Activated CD8-positive, alpha-beta T cell treated with anti-CD3 and anti-CD28 coated beads, Interleukin-2, amount 10 ng/mL, durations not matched to agents 7 days and 5 days (primary cell): ENCODE measurements around the gene VPS9D1. TPM values are rescaled to one million over a fixed set of nuclear protein-coding genes. Genes with fewer than 3 reads are reported as not detected.
A peak's percentile ranks its signal among the peaks of the same experiment; 100 is the strongest.

Experiments
- ATAC-seq: fragments of 150-1000 bp; cut with Tn5 transposase; one replicate; pipeline ENCODE4 v1.10.0; 2021; ENCODE audit warnings: moderate library complexity
- CTCF ChIA-PET: fragments of 350-600 bp; sonication (Branson Sonifier 250); formaldehyde crosslinking; loops from one replicate; lab custom pipeline; 2021; ENCODE audit warnings: antibody characterized with exemption; lab: Charles Lee
- POLR2A ChIA-PET: fragments of 350-600 bp; sonication (Branson Sonifier 250); formaldehyde crosslinking; loops from one replicate; lab custom pipeline; 2021; ENCODE audit warnings: antibody characterized with exemption; lab: Charles Lee
- DNase-seq: peaks from one replicate; pipeline ENCODE4 v3.0.0-alpha.2; 2020
- H3K27ac Mint-ChIP-seq: one replicate; pipeline ENCODE4 v1.8.0; 2021; ENCODE audit warnings: mild to moderate bottlenecking, mixed read lengths
- H3K27me3 Mint-ChIP-seq: one replicate; pipeline ENCODE4 v1.8.0; 2021; ENCODE audit warnings: low read depth, mixed read lengths
- H3K36me3 Mint-ChIP-seq: one replicate; pipeline ENCODE4 v1.8.0; 2021; ENCODE audit warnings: low read depth, mixed read lengths
- H3K4me1 Mint-ChIP-seq: one replicate; pipeline ENCODE4 v1.8.0; 2021; ENCODE audit warnings: low read depth, mixed read lengths
- H3K4me3 Mint-ChIP-seq: one replicate; pipeline ENCODE4 v1.8.0; 2021; ENCODE audit warnings: mild to moderate bottlenecking, mixed read lengths
- H3K9me3 Mint-ChIP-seq: one replicate; pipeline ENCODE4 v1.8.0; 2022; ENCODE audit warnings: mixed read lengths; ENCODE audit not compliant: insufficient read depth
- total RNA-seq, 2 experiments: library from RNA; stranded (reverse); gene quantifications; one replicate each; pipeline ENCODE4 v1.2.3, GENCODE V29; 2021

The VPS9D1 gene
- total RNA-seq, 2 experiments from 2014 or later: 6.6 to 7.5 TPM

- Mint-ChIP-seq H3K27me3 (no peaks in the 10 kb centered on the region), H3K4me3 (no peak overlapping the region), H3K9me3 (no peaks in the 10 kb centered on the region), H3K27ac (no peak overlapping the region), H3K4me1 (peaks cover 30% of the 10 kb centered on the region), H3K36me3 (peaks cover 31% of the 10 kb centered on the region)
- POLR2A ChIA-PET: no interaction called here
- DNase-seq: no peak
- ATAC-seq: no peak
- CTCF ChIA-PET: interaction anchor here (1.0 kb wide), 1 partner anchor 12 kb away, joined by 3 read pairs; no protein-coding TSS in a partner anchor
Observed at GRCh38 chr16:89717688-89718505, 2.8 kb downstream of the VPS9D1 start.

DNA sequence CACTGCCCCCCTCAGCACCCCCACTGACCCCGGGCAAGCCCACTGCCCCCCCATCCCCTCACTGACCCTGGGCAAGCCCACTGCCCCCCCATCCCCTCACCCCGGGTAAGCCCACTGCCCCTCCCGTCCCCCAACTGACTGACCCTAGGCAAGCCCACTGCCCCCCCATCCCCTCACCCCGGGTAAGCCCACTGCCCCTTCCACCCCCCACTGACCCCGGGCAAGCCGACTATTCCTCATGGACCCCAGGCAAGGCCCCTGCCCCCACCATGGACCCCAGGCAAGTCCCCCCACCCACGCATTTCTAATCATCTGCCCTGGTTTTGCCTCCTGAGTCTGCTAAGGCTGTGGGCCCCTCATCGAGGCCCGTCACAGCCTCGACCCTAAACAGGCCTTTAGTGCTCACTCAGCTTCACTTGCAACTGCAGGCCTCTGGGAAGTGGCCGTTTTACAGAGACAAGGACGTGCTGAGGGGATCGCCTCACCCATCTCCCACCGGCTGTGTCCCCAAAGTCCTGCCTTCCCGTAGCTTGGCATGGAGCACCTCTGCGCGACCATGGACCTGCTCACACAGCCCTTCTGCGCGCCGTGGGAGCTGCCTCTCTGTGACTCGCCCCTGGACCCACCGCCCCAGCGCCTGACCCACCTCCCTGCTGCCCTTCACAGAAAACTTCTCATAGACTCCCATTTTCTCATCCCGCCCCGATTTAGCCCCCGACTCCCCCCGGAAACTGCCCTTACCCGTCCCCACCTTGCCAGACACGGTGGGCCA lies 3.6 kb downstream of the VPS9D1 start:
- Mint-ChIP-seq H3K4me1 (peaks cover 33% of the 10 kb centered on the region), H3K4me3 (no peak overlapping the region), H3K27ac (no peak overlapping the region), H3K36me3 (peaks cover 25% of the 10 kb centered on the region), H3K9me3 (no peaks in the 10 kb centered on the region), H3K27me3 (no peaks in the 10 kb centered on the region)
- DNase-seq: no peak
- ChIA-PET CTCF (interaction anchor here (1.0 kb wide), 1 partner anchor 11 kb away, joined by 3 read pairs; no protein-coding TSS in a partner anchor), POLR2A (interaction anchor here (0.7 kb wide), 1 partner anchor 30 kb away, joined by 3 read pairs; no protein-coding TSS in a partner anchor)
- no peak for ATAC-seq

DNA sequence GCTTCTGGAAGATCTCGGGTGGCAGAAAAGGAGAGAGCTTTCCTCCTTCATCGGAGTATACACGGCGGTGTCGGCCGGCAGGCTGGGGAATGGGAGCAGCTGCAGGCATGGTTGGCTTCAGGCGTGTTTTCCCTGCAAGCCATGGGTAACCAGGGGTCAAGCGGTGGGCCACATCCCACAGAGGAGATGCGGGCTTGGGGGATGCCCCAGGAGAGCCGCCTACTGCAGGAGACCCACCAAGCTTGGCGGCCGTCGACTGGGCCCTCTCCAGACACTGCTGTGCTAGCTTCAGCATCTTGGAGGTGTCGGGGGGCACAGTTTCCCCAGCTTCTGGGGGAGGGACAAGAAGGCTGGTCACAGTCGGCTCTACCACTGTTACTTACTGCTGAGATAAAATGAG lies 4.2 kb downstream of the VPS9D1 start:
- CTCF ChIA-PET: interaction anchor here (1.5 to 2.3 kb wide), 2 partner anchors 11 to 16 kb away, joined by 3 to 9 read pairs; no protein-coding TSS in a partner anchor
- no peak for DNase-seq
- ATAC-seq: no peak
- Mint-ChIP-seq H3K27me3 (no peaks in the 10 kb centered on the region), H3K27ac (no peak overlapping the region), H3K9me3 (no peaks in the 10 kb centered on the region), H3K4me3 (no peak overlapping the region), H3K4me1 (peaks cover 33% of the 10 kb centered on the region), H3K36me3 (peaks cover 25% of the 10 kb centered on the region)
- POLR2A ChIA-PET: interaction anchor here (0.7 kb wide), 1 partner anchor 31 kb away, joined by 3 read pairs; no protein-coding TSS in a partner anchor

DNA sequence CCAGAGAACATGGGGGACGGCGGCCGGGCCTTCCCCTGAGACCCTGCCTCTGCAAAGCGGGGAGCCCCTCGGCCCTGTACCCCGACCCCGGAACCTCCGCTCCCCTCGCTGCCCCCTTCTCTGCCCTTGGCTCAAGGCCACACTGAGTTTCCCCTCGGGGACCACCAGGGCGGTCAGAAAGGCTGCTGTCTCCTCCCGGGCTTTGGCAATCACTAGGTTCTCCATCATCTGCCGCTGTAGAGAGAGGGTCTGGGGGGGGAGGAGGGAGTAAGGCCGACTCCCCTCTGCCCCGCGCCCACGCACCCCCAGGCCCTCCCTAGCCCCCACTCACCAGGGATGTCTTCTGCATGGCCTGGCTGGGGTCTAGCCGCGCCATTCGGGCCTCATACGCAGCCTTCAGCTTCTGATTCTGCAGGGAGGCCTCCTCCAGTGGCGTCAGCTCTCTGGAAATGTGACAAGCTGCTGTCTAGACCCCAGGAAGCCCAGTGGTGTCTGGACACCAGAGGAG lies 8.4 kb downstream of the VPS9D1 start:
- CTCF ChIA-PET: interaction anchor here (0.9 to 2.1 kb wide), 3 partner anchors 11 to 198 kb away, joined by 3 to 12 read pairs (median 3); partner anchors contain the start of gene SPATA2L
- peaks cover 16% of the 10 kb centered on the region for H3K36me3 Mint-ChIP-seq
- no peaks in the 10 kb centered on the region for H3K27me3 Mint-ChIP-seq
- H3K27ac Mint-ChIP-seq: peak overlapping the region; percentile 64
- peaks cover 10% of the 10 kb centered on the region for H3K4me1 Mint-ChIP-seq
- ATAC-seq (no peak), DNase-seq (no peak)
- peak overlapping the region; percentile 78 for H3K4me3 Mint-ChIP-seq
- no peaks in the 10 kb centered on the region for H3K9me3 Mint-ChIP-seq
- POLR2A ChIA-PET: interaction anchor here (0.7 kb wide), 1 partner anchor 44 kb away, joined by 3 read pairs; no protein-coding TSS in a partner anchor

DNA sequence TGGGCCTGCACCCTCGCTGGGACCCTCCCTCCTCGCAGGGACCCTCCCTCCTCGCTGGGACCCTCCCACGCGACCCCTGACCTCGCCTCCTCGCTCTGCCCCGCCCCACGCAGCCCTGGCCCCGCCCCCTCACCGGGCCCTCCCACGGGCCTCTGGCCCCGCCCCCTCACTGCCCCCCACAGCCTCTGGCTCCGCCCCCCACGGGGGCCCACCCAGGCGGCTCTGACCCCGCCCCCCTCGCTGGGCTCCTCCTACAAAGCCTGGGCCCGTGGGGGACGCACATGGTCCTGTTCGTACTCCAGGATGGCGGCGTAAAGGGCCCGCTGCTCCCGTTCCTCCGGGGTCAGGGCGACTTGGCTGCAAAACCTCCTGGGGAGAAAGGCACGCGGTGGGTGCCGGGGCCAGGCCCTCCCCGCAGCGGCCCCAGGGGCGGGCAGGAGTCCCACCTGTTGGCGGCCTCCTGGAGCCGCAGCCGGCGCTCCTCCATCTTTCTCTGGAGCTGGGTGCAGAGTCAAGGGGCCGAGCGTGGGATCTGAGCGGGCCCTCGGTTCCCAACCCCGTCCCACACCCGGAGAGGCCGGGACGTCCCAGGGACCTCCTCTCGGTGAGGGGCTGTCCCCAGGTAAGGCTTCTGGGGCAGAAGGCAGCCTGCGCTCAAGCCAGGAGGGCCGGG lies 9.0 kb downstream of the VPS9D1 start:
- peak; percentile 80 for DNase-seq
- POLR2A ChIA-PET: interaction anchor here (0.7 to 1.4 kb wide), 2 partner anchors 12 to 45 kb away, joined by 3 to 5 read pairs; no protein-coding TSS in a partner anchor

GRCh38 chr16:89710709-89711564 lies 9.8 kb downstream of the VPS9D1 start:
- no peak overlapping the region for H3K4me3 Mint-ChIP-seq
- DNase-seq: no peak
- no peaks in the 10 kb centered on the region for H3K9me3 Mint-ChIP-seq
- H3K27me3 Mint-ChIP-seq: no peaks in the 10 kb centered on the region
- H3K36me3 Mint-ChIP-seq: peaks cover 9% of the 10 kb centered on the region
- no peak overlapping the region for H3K27ac Mint-ChIP-seq
- POLR2A ChIA-PET: interaction anchor here (1.4 kb wide), 1 partner anchor 12 kb away, joined by 5 read pairs; no protein-coding TSS in a partner anchor
- H3K4me1 Mint-ChIP-seq: peaks cover 16% of the 10 kb centered on the region
- ATAC-seq: peak; percentile 2
- CTCF ChIA-PET: interaction anchor here (0.8 to 3.2 kb wide), 4 partner anchors 11 to 199 kb away, joined by 3 to 14 read pairs (median 3); no protein-coding TSS in a partner anchor

More for the DNA sequence above, 9.0 kb downstream of the VPS9D1 start:
- Mint-ChIP-seq H3K9me3 (no peaks in the 10 kb centered on the region), H3K27ac (peak overlapping the region; percentile 64), H3K27me3 (no peaks in the 10 kb centered on the region), H3K4me3 (peak overlapping the region; percentile 78), H3K36me3 (peaks cover 13% of the 10 kb centered on the region), H3K4me1 (peaks cover 10% of the 10 kb centered on the region)
- CTCF ChIA-PET: interaction anchor here (0.9 to 2.1 kb wide), 3 partner anchors 10 to 199 kb away, joined by 3 to 12 read pairs (median 3); partner anchors contain the start of gene SPATA2L
- peak; percentile 90 for ATAC-seq

DNA sequence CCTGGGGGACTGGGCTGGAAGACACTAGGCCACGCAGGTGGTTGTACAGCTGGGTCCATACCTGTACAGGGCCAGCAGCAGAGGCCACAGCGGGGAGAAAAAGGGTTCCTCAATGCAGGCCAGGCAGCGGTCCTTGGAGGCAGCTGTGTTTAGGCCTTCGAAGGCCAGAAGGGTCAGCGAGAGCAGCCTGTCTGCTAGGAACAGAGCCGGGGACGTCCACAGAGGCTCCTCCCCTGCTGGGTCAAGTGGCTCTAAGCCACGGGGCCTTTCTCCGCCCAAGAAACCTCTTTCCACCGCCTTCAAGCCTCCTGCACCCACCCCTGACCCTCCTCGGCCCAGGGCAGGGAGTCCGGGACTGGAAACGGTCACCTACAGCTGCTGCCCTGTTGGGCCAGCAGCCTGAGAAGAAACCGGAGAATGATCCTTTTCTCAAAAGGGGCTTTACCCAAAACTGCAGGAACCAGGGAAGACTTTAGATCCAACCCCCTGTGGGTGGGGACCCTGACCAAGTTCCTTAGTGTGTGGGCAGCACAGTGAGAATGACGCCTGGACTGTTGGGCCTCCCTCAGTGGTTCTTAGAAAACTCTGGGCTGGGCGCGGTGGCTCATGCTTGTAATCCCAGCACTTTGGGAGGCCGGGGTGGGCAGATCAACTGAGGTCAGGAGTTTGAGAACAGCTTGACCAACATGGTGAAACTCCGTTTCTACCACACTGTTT lies 10.8 kb downstream of the VPS9D1 start:
- CTCF ChIA-PET: interaction anchor here (0.8 to 5.6 kb wide), 6 partner anchors 10 to 152 kb away, joined by 3 to 116 read pairs (median 8); no protein-coding TSS in a partner anchor
- no peak overlapping the region for H3K4me3 Mint-ChIP-seq
- POLR2A ChIA-PET: no interaction called here
- H3K9me3 Mint-ChIP-seq: no peaks in the 10 kb centered on the region
- no peak overlapping the region for H3K27ac Mint-ChIP-seq
- H3K4me1 Mint-ChIP-seq: peaks cover 18% of the 10 kb centered on the region
- ATAC-seq: no peak
- no peak for DNase-seq
- H3K36me3 Mint-ChIP-seq: peaks cover 8% of the 10 kb centered on the region
- H3K27me3 Mint-ChIP-seq: no peaks in the 10 kb centered on the region

- H3K4me3 Mint-ChIP-seq: no peak overlapping the region
- H3K9me3 Mint-ChIP-seq: no peaks in the 10 kb centered on the region
- no peak overlapping the region for H3K27ac Mint-ChIP-seq
- ChIA-PET CTCF (interaction anchor here (1.0 to 5.6 kb wide), 5 partner anchors 9 to 201 kb away, joined by 3 to 116 read pairs (median 14); no protein-coding TSS in a partner anchor), POLR2A (no interaction called here)
- DNase-seq (no peak), ATAC-seq (no peak)
- H3K4me1 Mint-ChIP-seq: peaks cover 15% of the 10 kb centered on the region
- peaks cover 2% of the 10 kb centered on the region for H3K36me3 Mint-ChIP-seq
- no peaks in the 10 kb centered on the region for H3K27me3 Mint-ChIP-seq
Observed at GRCh38 chr16:89709166-89709565, 11.5 kb downstream of the VPS9D1 start.

GRCh38 chr16:89708481-89708931 lies 12.2 kb downstream of the VPS9D1 start:
- no peak overlapping the region for H3K4me3 Mint-ChIP-seq
- no peak overlapping the region for H3K27ac Mint-ChIP-seq
- ChIA-PET POLR2A (interaction anchor here (1.3 kb wide), 1 partner anchor 15 kb away, joined by 6 read pairs; no protein-coding TSS in a partner anchor), CTCF (interaction anchor here (1.0 to 5.6 kb wide), 6 partner anchors 9 to 202 kb away, joined by 3 to 116 read pairs (median 9); partner anchors contain the start of gene TCF25)
- no peaks in the 10 kb centered on the region for H3K36me3 Mint-ChIP-seq
- no peaks in the 10 kb centered on the region for H3K9me3 Mint-ChIP-seq
- DNase-seq (no peak), ATAC-seq (no peak)
- H3K27me3 Mint-ChIP-seq: no peaks in the 10 kb centered on the region
- peaks cover 15% of the 10 kb centered on the region for H3K4me1 Mint-ChIP-seq
